Heart right ventricle (tissue), 16 donors: ENCODE measurements around the gene NMS. TPM values are rescaled to one million over a fixed set of nuclear protein-coding genes. Genes with fewer than 3 reads are reported as not detected.

ENCODE experiments used
- ATAC-seq, 8 donors: fragments of 200-7000 bp; cut with Tn5 transposase; one replicate each; pipeline ENCODE4 v1.9.1; 2020; ENCODE audit warnings: mild to moderate bottlenecking in 8 of 8, moderate library complexity in 8 of 8, moderate number of reproducible peaks in 1 of 8
- DNase-seq, 2 donors: peaks; one replicate each; pipeline ENCODE4 v3.0.0-alpha.2; 2020
- H3K27ac ChIP-seq, 10 donors: fragments of 200-600 bp; sonication (generic) in 2 of 10; one replicate each; pipeline versions ENCODE4 v1.5.0 to v1.8.0; 2020 to 2022; ENCODE audit warnings: mild to moderate bottlenecking in 3 of 10
- H3K27me3 ChIP-seq, 7 donors: fragments of 200-600 bp; one replicate each; pipeline ENCODE4 v1.8.0; 2021 to 2022; ENCODE audit warnings: mild to moderate bottlenecking in 2 of 7
- H3K36me3 ChIP-seq, 9 donors: fragments of 200-600 bp; sonication (generic) in 1 of 9; one replicate each; pipeline versions ENCODE4 v1.5.0 to v1.8.0; 2020 to 2022; ENCODE audit warnings: mild to moderate bottlenecking in 2 of 9
- H3K4me1 ChIP-seq, 9 donors: fragments of 200-600 bp; sonication (generic) in 1 of 9; one replicate each; pipeline versions ENCODE4 v1.5.0 to v1.8.0; 2020 to 2022; ENCODE audit warnings: mild to moderate bottlenecking in 4 of 9
- H3K4me3 ChIP-seq, 10 donors: fragments of 200-600 bp; sonication (generic) in 2 of 10; one replicate each; pipeline versions ENCODE4 v1.5.0 to v1.8.0; 2020 to 2022; ENCODE audit warnings: mild to moderate bottlenecking in 7 of 10, moderate library complexity in 2 of 10
- H3K9me3 ChIP-seq, 11 donors: fragments of 200-600 bp in 10 of 11; sonication (generic) in 2 of 11; one replicate each; pipeline versions ENCODE4 v1.5.0 to v1.8.0; 2013 to 2022; ENCODE audit warnings: mild to moderate bottlenecking in 2 of 11, control low read depth in 1 of 11, moderate library complexity in 1 of 11
- CTCF ChIP-seq, 9 donors: fragments of 200-600 bp; sonication (generic) in 2 of 9; IDR thresholded peaks; one replicate each; pipeline versions ENCODE4 v1.5.0 to v1.8.0; 2021 to 2022; ENCODE audit warnings: antibody characterized with exemption in 9 of 9, mild to moderate bottlenecking in 5 of 9, moderate library complexity in 1 of 9
- WGBS, 2 donors: extraction: QIAGEN DNeasy Blood & Tissue Kit; methylation state at CpG; one replicate each; pipeline ENCODE4 v1.1.7; 2013; ENCODE audit warnings: inconsistent platforms in 1 of 2; 5-methylcytosine and 5-hydroxymethylcytosine counted together
- intact Hi-C, 10 donors: fragments of 100-400 bp; cut with DNase I; formaldehyde crosslinking; loops; one replicate each; pipeline versions ENCODE4 v1.11.1 to v1.14.2; 2022
- polyA plus RNA-seq, 2 donors: library from polyadenylated mRNA; stranded (reverse); fragments of 200-250 nt; gene quantifications; one replicate each; pipeline ENCODE4 v1.2.3, GENCODE V29; 2013
- total RNA-seq, 10 donors: library from RNA; stranded (reverse); fragmentation: NEBNext Ultra II Directional in 3 of 10; extraction: Animal tissue kit (Norgen Biotek cat#: 25700) in 3 of 10; gene quantifications; one replicate each; pipeline versions ENCODE4 v1.2.1 to v1.2.4, GENCODE V29; 2021 to 2023
- donor health status: Arrhythmogenic right ventricular cardiomyopathy.
- donor health status: ischemic (EF 13 %, LVEDD 7.1; RV severe dilation, severe dysfunction).
- donor health status: healthy with polysubstance abuse.
- donor health status: DM: no; HTN: yes; CAD: no.
- donor health status: DM: no; HTN: no; CAD: no.
- donor health status: ischemic (EF 25% LVEDD 6.9; RV normal size, moderate dysfunction).
- donor health status: ischemic (EF 25% LVEDD 5.7; RV mildly dilated, moderate dysfunction).
- donor health status: healthy.
- donor health status: DM: yes; HTN: yes; CAD: no.
- donor health status: Ischemic cardiomyopathy.
- donor health status: ischemic (EF 35%, LVEDD 5.7; RV mildly dilated, moderate dysfunction).
- donor health status: nonischemic (EF 11% LVEDD 7.7; RV severe dilation, severe dysfunction).
- donor health status: DM: yes; HTN: yes; CAD: no.
- donor health status: PGD.
- donor health status: ischemic (EF 29% LVEDD 5.4; RV normal size, mild dysfunction).
- donor health status: nonischemic (EF 23%, LVEDD 6.1; RV moderate dilation, normal function).

The NMS gene
- total and polyA plus RNA-seq, 12 donors = not detected

DNA sequence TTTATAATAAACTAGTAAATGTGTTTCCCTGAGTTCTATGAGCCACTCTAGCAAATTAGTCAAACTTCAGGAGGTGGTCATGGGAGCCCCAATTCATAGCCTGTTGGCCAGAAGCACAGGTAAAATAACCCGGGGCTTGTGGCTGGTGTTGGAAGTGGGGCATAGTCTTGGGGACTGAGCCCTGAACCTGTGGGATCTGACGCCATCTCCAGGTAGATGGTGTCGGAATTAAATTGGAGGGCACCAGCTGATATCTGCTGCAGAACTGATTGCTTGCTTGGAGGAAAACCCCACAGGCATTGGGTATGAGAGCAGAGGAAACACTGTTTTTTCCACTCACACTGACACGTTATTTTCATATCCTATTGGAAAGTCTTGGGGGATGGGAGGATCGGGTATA, 14.1 kb downstream of the NMS start:
- Histone ChIP-seq H3K27me3 (peaks cover 0 to 5% (median 0%) of the 10 kb centered on the region in 7 donors), H3K4me1 (no peaks in the 10 kb centered on the region), H3K4me3 (no peak overlapping the region), H3K9me3 (no peaks in the 10 kb centered on the region), H3K36me3 (no peaks in the 10 kb centered on the region), H3K27ac (no peak overlapping the region)
- DNase-seq = no peak
- intact Hi-C loops = no loop called here
- WGBS, 2 donors = 72 to 75% methylated on average over 5 of the region's 5 CpGs
- no peak for ATAC-seq
- TF ChIP-seq CTCF (IDR thresholded peaks at IDR 0.05) = no peak

- intact Hi-C loops = no loop called here
- no peaks in the 10 kb centered on the region for H3K9me3 ChIP-seq
- H3K27me3 ChIP-seq = peaks cover 0 to 4% (median 0%) of the 10 kb centered on the region in 7 donors
- H3K36me3 ChIP-seq = no peaks in the 10 kb centered on the region
- WGBS, 2 donors = 82 to 90% methylated on average over 2 of the region's 2 CpGs
- no peak overlapping the region for H3K27ac ChIP-seq
- no peak for DNase-seq
- H3K4me3 ChIP-seq = no peak overlapping the region
- no peak for TF ChIP-seq CTCF (IDR thresholded peaks at IDR 0.05)
- ATAC-seq = no peak
- H3K4me1 ChIP-seq = no peaks in the 10 kb centered on the region
Observed at GRCh38 chr2:100485396-100485795, 15.1 kb downstream of the NMS start.

DNA sequence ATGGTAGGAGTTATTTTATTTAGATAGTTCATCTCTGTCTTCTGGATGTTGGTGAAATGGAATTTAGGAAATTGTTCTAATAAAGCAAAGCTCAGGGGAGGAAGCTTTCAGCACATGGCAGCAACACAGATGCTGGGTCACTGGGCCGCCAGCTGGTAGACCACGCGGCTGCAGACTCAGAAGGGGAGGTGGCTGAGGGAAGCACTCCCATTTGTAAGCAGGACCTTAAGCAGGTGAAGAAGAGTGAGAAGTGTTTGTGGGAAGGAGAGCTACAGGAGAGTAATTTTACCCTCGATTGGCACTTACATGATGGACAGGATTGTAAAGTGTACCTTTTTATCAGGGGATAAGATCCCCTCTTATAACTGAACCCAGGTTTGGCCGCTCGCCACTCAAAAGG, 24.4 kb downstream of the NMS start:
- DNase-seq (no peak), ATAC-seq (no peak)
- Histone ChIP-seq H3K4me1 (no peaks in the 10 kb centered on the region), H3K9me3 (peaks cover 0 to 11% (median 0%) of the 10 kb centered on the region in 11 donors), H3K4me3 (no peak overlapping the region), H3K27ac (no peak overlapping the region), H3K36me3 (no peaks in the 10 kb centered on the region), H3K27me3 (peaks cover 0 to 10% (median 0%) of the 10 kb centered on the region in 7 donors)
- 69 to 79% methylated on average over 6 of the region's 6 CpGs for WGBS, 2 donors
- no peak for TF ChIP-seq CTCF (IDR thresholded peaks at IDR 0.05)
- intact Hi-C loops = no loop called here

DNA sequence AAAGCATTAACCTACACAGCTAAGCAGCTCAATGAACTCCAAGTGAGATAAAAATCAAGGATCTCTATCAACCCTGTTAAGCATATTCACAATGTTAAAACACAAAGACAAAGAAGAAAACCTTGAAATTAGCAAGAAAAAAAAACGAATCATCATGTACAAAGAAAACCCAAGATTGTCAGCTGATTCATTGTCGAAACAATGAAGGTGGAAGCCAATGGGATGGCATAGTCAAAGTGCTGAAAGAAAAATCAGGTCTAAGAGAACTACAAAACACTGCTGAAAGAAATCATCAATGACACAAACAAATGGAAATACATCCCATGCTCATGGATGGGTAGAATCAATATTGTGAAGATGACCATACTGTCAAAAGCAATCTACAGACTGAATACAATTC, 32.5 kb downstream of the NMS start:
- DNase-seq = no peak

More for the DNA sequence above, 32.5 kb downstream of the NMS start:
- ATAC-seq = no peak
- H3K27me3 ChIP-seq = no peaks in the 10 kb centered on the region
- 68 to 73% methylated on average over 2 of the region's 2 CpGs for WGBS, 2 donors
- H3K36me3 ChIP-seq = no peaks in the 10 kb centered on the region
- no peak overlapping the region for H3K27ac ChIP-seq
- H3K4me3 ChIP-seq = no peak overlapping the region
- no peak for TF ChIP-seq CTCF (IDR thresholded peaks at IDR 0.05)
- H3K9me3 ChIP-seq = peaks cover 0 to 53% (median 14%) of the 10 kb centered on the region in 11 donors
- intact Hi-C loops = no loop called here
- no peaks in the 10 kb centered on the region for H3K4me1 ChIP-seq
